HG03342 (cell line): ENCODE data around the gene CD160.
"Not testable (repeated sequence)": the region's sequence is repeated elsewhere in the genome, so short reads cannot be mapped to it uniquely, and the experiment has no call there.

Source experiments
- ATAC-seq: cut with Tn5 transposase; IDR thresholded peaks from one replicate; pipeline ENCODE4 v1.9.1; 2021; ENCODE audit warnings: mild to moderate bottlenecking, moderate library complexity; ENCODE audit not compliant: unreplicated experiment

Gene CD160

GRCh38 chr1:145708063-145708462, 11.2 kb upstream of the CD160 start:
- ATAC-seq = no peak

- no peak for ATAC-seq
These were observed 8.8 kb upstream of the CD160 start for GRCh38 chr1:145710291-145711027.

GRCh38 chr1:145711213-145711651, 8.1 kb upstream of the CD160 start:
- ATAC-seq = no peak

GRCh38 chr1:145714524-145715111, 4.7 kb upstream of the CD160 start:
- no peak for ATAC-seq

GRCh38 chr1:145716641-145717345, 2.5 kb upstream of the CD160 start:
- ATAC-seq = no peak

- ATAC-seq = no peak
These were observed 1.5 kb upstream of the CD160 start for GRCh38 chr1:145717833-145718232.

GRCh38 chr1:145718465-145718864, 834 bp upstream of the CD160 start:
- not testable (repeated sequence) for ATAC-seq

GRCh38 chr1:145720556-145720877, 1.2 kb downstream of the CD160 start:
- ATAC-seq = no peak

GRCh38 chr1:145720878-145721671, 1.8 kb downstream of the CD160 start:
- ATAC-seq = peak; percentile 59

GRCh38 chr1:145726193-145726592, 6.9 kb downstream of the CD160 start:
- not testable (repeated sequence) for ATAC-seq

GRCh38 chr1:145729196-145729595, 9.9 kb downstream of the CD160 start:
- no peak for ATAC-seq

GRCh38 chr1:145729666-145730436, 10.6 kb downstream of the CD160 start:
- no peak for ATAC-seq

- no peak for ATAC-seq
These were observed 11.2 kb downstream of the CD160 start for GRCh38 chr1:145730467-145730866.

GRCh38 chr1:145730900-145731299, 11.6 kb downstream of the CD160 start:
- ATAC-seq = no peak

- ATAC-seq = no peak
These were observed 16.9 kb downstream of the CD160 start for GRCh38 chr1:145736191-145736590.

GRCh38 chr1:145740269-145740668, 21.0 kb downstream of the CD160 start:
- no peak for ATAC-seq

- no peak for ATAC-seq
These were observed 28.3 kb downstream of the CD160 start for GRCh38 chr1:145747398-145748247.

- ATAC-seq = no peak
These were observed 31.1 kb downstream of the CD160 start for GRCh38 chr1:145750426-145750825.

- no peak for ATAC-seq
These were observed 32.3 kb downstream of the CD160 start for GRCh38 chr1:145751491-145752037.
